PFSK-1 (cell line): ENCODE measurements around the gene FAM180A.

ENCODE experiments used
- FOXP2 ChIP-seq: optimal IDR thresholded peaks from 2 replicates; pipeline ENCODE3; 2011; ENCODE audit warnings: borderline replicate concordance, control low read depth, inconsistent platforms; ENCODE audit not compliant: insufficient read depth; ENCODE audit errors: extremely low read length, extremely low read depth
- POLR2AphosphoS5 ChIP-seq: IDR thresholded peaks from 2 replicates; pipeline ENCODE4 v1.6.1; 2012; ENCODE audit warnings: low read depth, mild to moderate bottlenecking, control low read depth, low read length, moderate library complexity
- REST ChIP-seq, 2 experiments: IDR thresholded peaks; 2 replicates each; pipeline versions ENCODE4 v1.6.1 to v1.8.0; 2011 to 2012; ENCODE audit warnings: low read depth in 2 of 2, low read length in 2 of 2, control low read depth in 1 of 2, inconsistent platforms in 1 of 2, mild to moderate bottlenecking in 1 of 2, moderate library complexity in 1 of 2; ENCODE audit not compliant: insufficient read depth in 1 of 2
- SIN3A ChIP-seq: IDR thresholded peaks from 2 replicates; pipeline ENCODE4 v1.6.1; 2012; ENCODE audit warnings: mild to moderate bottlenecking, low read length, moderate library complexity, borderline replicate concordance; ENCODE audit not compliant: insufficient read depth
- TAF1 ChIP-seq: IDR thresholded peaks from 2 replicates; pipeline ENCODE4 v1.6.1; 2012; ENCODE audit warnings: low read length, control low read depth, borderline replicate concordance; ENCODE audit not compliant: insufficient read depth

Gene FAM180A

GRCh38 chr7:135721198-135721820, 27.3 kb downstream of the FAM180A start:
- no peak for TF ChIP-seq SIN3A
- no peak for TF ChIP-seq POLR2AphosphoS5
- no peak for TF ChIP-seq REST (IDR thresholded peaks at IDR 0.05; ENCODE audit: insufficient read depth in 1 of 2, low read depth in 2 of 2, low read length in 2 of 2)
- TF ChIP-seq FOXP2: no peak
- no peak for TF ChIP-seq TAF1

- TF ChIP-seq REST (IDR thresholded peaks at IDR 0.05; ENCODE audit: insufficient read depth in 1 of 2, low read depth in 2 of 2, low read length in 2 of 2): no peak
- TF ChIP-seq FOXP2: no peak
- TF ChIP-seq SIN3A: no peak
- TF ChIP-seq POLR2AphosphoS5: no peak
- no peak for TF ChIP-seq TAF1
Observed at GRCh38 chr7:135719688-135720087, 28.9 kb downstream of the FAM180A start.

- TF ChIP-seq TAF1 (no peak), SIN3A (no peak), REST (IDR thresholded peaks at IDR 0.05; ENCODE audit: insufficient read depth in 1 of 2, low read depth in 2 of 2, low read length in 2 of 2) (no peak), FOXP2 (no peak), POLR2AphosphoS5 (no peak)
Observed at GRCh38 chr7:135718794-135719437, 29.7 kb downstream of the FAM180A start.

- TF ChIP-seq REST (IDR thresholded peaks at IDR 0.05; ENCODE audit: insufficient read depth in 1 of 2, low read depth in 2 of 2, low read length in 2 of 2) (no peak), SIN3A (no peak), POLR2AphosphoS5 (no peak)
Observed at GRCh38 chr7:135718219-135718618, 30.4 kb downstream of the FAM180A start.

GRCh38 chr7:135717693-135718092, 30.9 kb downstream of the FAM180A start:
- TF ChIP-seq TAF1: no peak
- TF ChIP-seq POLR2AphosphoS5: no peak
- no peak for TF ChIP-seq SIN3A
- TF ChIP-seq FOXP2: no peak
- TF ChIP-seq REST (IDR thresholded peaks at IDR 0.05; ENCODE audit: insufficient read depth in 1 of 2, low read depth in 2 of 2, low read length in 2 of 2): no peak
